Urothelium cell line (cell line): Measurements from ENCODE around the gene OR2J1.
"Not testable (repeated sequence)": the region's sequence is repeated elsewhere in the genome, so short reads cannot be mapped to it uniquely, and the experiment has no call there.

Source experiments
- DNase-seq: peaks from one replicate; pipeline ENCODE4 v3.0.0; 2011; ENCODE audit warnings: low spot score, mixed read lengths
- FAIRE-seq: peaks from 2 replicates; lab custom pipeline; 2011; peaks lifted over from hg19 to GRCh38; lab: Jason Lieb, UNC

Gene OR2J1

GRCh38 chr6:29099190-29099589 is at the start of gene OR2J1:
Gene OR2J1, plus strand, starts transcription at chr6:29099490. Its CDS starts 1,453 bp downstream, at chr6:29100943.
- FAIRE-seq (no peak), DNase-seq (no peak)

- FAIRE-seq (no peak), DNase-seq (no peak)
Measured at GRCh38 chr6:29051680-29052079, 47.6 kb upstream of the OR2J1 start.

- DNase-seq = peak; percentile 54
- FAIRE-seq = peak; percentile 89
Measured at GRCh38 chr6:29071831-29072723, 27.2 kb upstream of the OR2J1 start.

- FAIRE-seq (no peak), DNase-seq (no peak)
Measured at GRCh38 chr6:29079203-29079602, 20.1 kb upstream of the OR2J1 start.

- no peak for FAIRE-seq
- DNase-seq = no peak
Measured at GRCh38 chr6:29081312-29081711, 18.0 kb upstream of the OR2J1 start.

- no peak for FAIRE-seq
- no peak for DNase-seq
Measured at GRCh38 chr6:29082457-29082856, 16.8 kb upstream of the OR2J1 start.

- DNase-seq (no peak), FAIRE-seq (no peak)
Measured at GRCh38 chr6:29087213-29087612, 12.1 kb upstream of the OR2J1 start, which contains the start of gene OR2B3. Gene OR2B3, minus strand, starts transcription at chr6:29087313. Its CDS starts 65 bp downstream, at chr6:29087248.

- DNase-seq = no peak
- FAIRE-seq = no peak
Measured at GRCh38 chr6:29092957-29093356, 6.3 kb upstream of the OR2J1 start.

GRCh38 chr6:29097803-29098202 is 1.5 kb upstream of the OR2J1 start:
- FAIRE-seq = no peak
- DNase-seq = no peak

GRCh38 chr6:29107758-29108157 is 8.5 kb downstream of the OR2J1 start, which contains the start of gene OR2J3:
Gene OR2J3, plus strand, starts transcription at chr6:29108058. Its CDS starts 3,833 bp downstream, at chr6:29111891.
- no peak for DNase-seq
- no peak for FAIRE-seq

- FAIRE-seq = no peak
Measured at GRCh38 chr6:29112135-29112534, 12.8 kb downstream of the OR2J1 start.

GRCh38 chr6:29114964-29115363 is 15.7 kb downstream of the OR2J1 start:
- not testable (repeated sequence) for FAIRE-seq, DNase-seq

More at GRCh38 chr6:29112135-29112534, 12.8 kb downstream of the OR2J1 start:
- no peak for DNase-seq

- no peak for FAIRE-seq
- no peak for DNase-seq
Measured at GRCh38 chr6:29129326-29130012, 30.2 kb downstream of the OR2J1 start.

- no peak for DNase-seq
- FAIRE-seq = peak; percentile 69
Measured at GRCh38 chr6:29130644-29131043, 31.4 kb downstream of the OR2J1 start.

- no peak for FAIRE-seq
- DNase-seq = no peak
Measured at GRCh38 chr6:29131691-29132090, 32.4 kb downstream of the OR2J1 start.

- FAIRE-seq (no peak), DNase-seq (no peak)
Measured at GRCh38 chr6:29137724-29138123, 38.4 kb downstream of the OR2J1 start.

GRCh38 chr6:29141606-29142005 is 42.3 kb downstream of the OR2J1 start:
- DNase-seq (no peak), FAIRE-seq (no peak)

- peak; percentile 12 for DNase-seq
- FAIRE-seq = no peak
Measured at GRCh38 chr6:29142309-29142708, 43.0 kb downstream of the OR2J1 start.

- FAIRE-seq = no peak
- DNase-seq = peak; percentile 36
Measured at GRCh38 chr6:29146179-29146578, 46.9 kb downstream of the OR2J1 start.

GRCh38 chr6:29147074-29147473 is 47.8 kb downstream of the OR2J1 start:
- FAIRE-seq (no peak), DNase-seq (no peak)

GRCh38 chr6:29149444-29149843 is 50.2 kb downstream of the OR2J1 start:
- not testable (repeated sequence) for DNase-seq, FAIRE-seq
